H1 (cell line): ENCODE measurements around the gene COL4A2. TPM values are rescaled to one million over a fixed set of nuclear protein-coding genes. Genes with fewer than 3 reads are reported as not detected.

ENCODE experiments used
- ATF3 ChIP-seq: IDR thresholded peaks from 2 replicates; pipeline ENCODE4 v1.6.1; 2011; ENCODE audit warnings: low read depth, mild to moderate bottlenecking, low read length; ENCODE audit not compliant: insufficient read depth
- BACH1 ChIP-seq: IDR thresholded peaks from 2 replicates; pipeline ENCODE4 v1.6.1; 2012; ENCODE audit warnings: low read length, improper control_type of control experiment
- CREB1 ChIP-seq: IDR thresholded peaks from 2 replicates; pipeline ENCODE4 v1.6.1; 2012; ENCODE audit warnings: inconsistent platforms
- CTBP2 ChIP-seq: IDR thresholded peaks from 2 replicates; pipeline ENCODE4 v1.7.0; 2011; ENCODE audit warnings: borderline replicate concordance, mild to moderate bottlenecking, moderate library complexity, mixed read lengths, low read length; ENCODE audit not compliant: insufficient read depth, insufficient read length
- EP300 ChIP-seq, 2 experiments: IDR thresholded peaks; 1 replicate in 1 of 2; 2 replicates in 1 of 2; pipeline ENCODE4 v1.6.1; 2011 to 2012; ENCODE audit warnings: low read depth in 2 of 2, low read length in 2 of 2, mild to moderate bottlenecking in 2 of 2, borderline replicate concordance in 1 of 2, inconsistent platforms in 1 of 2, moderate library complexity in 1 of 2
- HDAC6 ChIP-seq: IDR thresholded peaks from one replicate; pipeline ENCODE4 v1.7.1; 2012; ENCODE audit warnings: low read depth, mild to moderate bottlenecking, inconsistent platforms, low read length, moderate library complexity
- MAX ChIP-seq: IDR thresholded peaks from 2 replicates; pipeline ENCODE4 v1.6.1; 2012; ENCODE audit warnings: inconsistent platforms
- NANOG ChIP-seq: IDR thresholded peaks from 2 replicates; pipeline ENCODE4 v1.6.1; 2011; ENCODE audit warnings: low read length, low read depth, mild to moderate bottlenecking, inconsistent platforms; ENCODE audit not compliant: insufficient read depth, poor library complexity, severe bottlenecking
- POU5F1 ChIP-seq: IDR thresholded peaks from 2 replicates; pipeline ENCODE4 v1.6.1; 2011; ENCODE audit warnings: low read depth, mild to moderate bottlenecking, low read length, moderate library complexity
- SIX5 ChIP-seq: IDR thresholded peaks from 2 replicates; pipeline ENCODE4 v1.6.1; 2011; ENCODE audit warnings: mild to moderate bottlenecking, low read depth, low read length
- SP4 ChIP-seq: IDR thresholded peaks from 2 replicates; pipeline ENCODE4 v1.6.1; 2012; ENCODE audit warnings: low read length, inconsistent platforms
- TAF1 ChIP-seq: IDR thresholded peaks from 2 replicates; pipeline ENCODE4 v1.6.1; 2011; ENCODE audit warnings: mild to moderate bottlenecking, low read depth, low read length
- polyA plus RNA-seq, 7 experiments: library from polyadenylated mRNA; depleted of rRNA in 3 of 7; stranded (reverse) in 5 of 7; unstranded in 2 of 7; fragments of >200 nt in 5 of 7; fragments of 200-250 nt in 2 of 7; gene quantifications; 1 replicate in 5 of 7; 2 replicates in 1 of 7; 4 replicates in 1 of 7; pipeline versions ENCODE4 v1.2.1 to v1.2.3, GENCODE V29; 2011 to 2013; ENCODE audit warnings: missing spikeins in 2 of 7, mixed read lengths in 2 of 7
- total RNA-seq: library from RNA; stranded (reverse); fragmentation: NEBNext Ultra II Directional; extraction: Animal tissue kit (Norgen Biotek cat#: 25700); gene quantifications from 2 replicates; pipeline ENCODE4 v1.2.1, GENCODE V29; 2021

COL4A2 gene
- total and polyA plus RNA-seq, 2 of the 8 experiments (the other 6 are each of a cell fraction or from before 2014, with no cell fraction given): 80.4 to 87.3 TPM

GRCh38 chr13:110454227-110454859, 147.3 kb downstream of the COL4A2 start (continued):
- TF ChIP-seq MAX (no peak), SP4 (no peak), NANOG (no peak), SIX5 (no peak), TAF1 (no peak), BACH1 (no peak), ATF3 (no peak), CREB1 (no peak), CTBP2 (no peak), EP300 (IDR thresholded peaks at IDR 0.05; ENCODE audit: borderline replicate concordance in 1 of 2, low read depth in 2 of 2, low read length in 2 of 2) (no peak), HDAC6 (no peak), POU5F1 (no peak)
